Measurements from ENCODE around the gene EPHA4. TPM values are rescaled to one million over a fixed set of nuclear protein-coding genes. Genes with fewer than 3 reads are reported as not detected.

Gene EPHA4
- total RNA-seq, 1 experiment from 2014 or later: 3.2 TPM

GRCh38 chr2:221482666-221483455, 89.2 kb downstream of the EPHA4 start:
- Mint-ChIP-seq H3K4me1 (ENCODE audit: low read depth, unreplicated experiment) (no peaks in the 10 kb centered on the region), H3K27ac (ENCODE audit: unreplicated experiment) (no peak overlapping the region), H3K27me3 (ENCODE audit: unreplicated experiment) (no peaks in the 10 kb centered on the region), H3K36me3 (ENCODE audit: insufficient read depth, unreplicated experiment) (no peaks in the 10 kb centered on the region), H3K9me3 (ENCODE audit: low read depth, unreplicated experiment) (no peaks in the 10 kb centered on the region), H3K4me3 (ENCODE audit: low read depth, unreplicated experiment) (no peak overlapping the region)
- DNase-seq: no peak
- intact Hi-C loops (cut with micrococcal nuclease; ENCODE audit: unreplicated experiment): no loop called here
- CTCF ChIA-PET: no interaction called here
- BruUV-seq (replicated peaks): no TSS peak
- TF ChIP-seq CTCF (IDR thresholded peaks at IDR 0.05; ENCODE audit: unreplicated experiment): no peak

GRCh38 chr2:221480821-221481220, 91.3 kb downstream of the EPHA4 start:
- no TSS peak for BruUV-seq (replicated peaks)
- CTCF ChIA-PET: no interaction called here
- intact Hi-C loops (cut with micrococcal nuclease; ENCODE audit: unreplicated experiment): no loop called here
- Mint-ChIP-seq H3K36me3 (ENCODE audit: insufficient read depth, unreplicated experiment) (no peaks in the 10 kb centered on the region), H3K4me1 (ENCODE audit: low read depth, unreplicated experiment) (no peaks in the 10 kb centered on the region), H3K9me3 (ENCODE audit: low read depth, unreplicated experiment) (no peaks in the 10 kb centered on the region), H3K27me3 (ENCODE audit: unreplicated experiment) (no peaks in the 10 kb centered on the region), H3K27ac (ENCODE audit: unreplicated experiment) (no peak overlapping the region), H3K4me3 (ENCODE audit: low read depth, unreplicated experiment) (no peak overlapping the region)
- no peak for TF ChIP-seq CTCF (IDR thresholded peaks at IDR 0.05; ENCODE audit: unreplicated experiment)
- no peak for DNase-seq

- CTCF ChIA-PET: no interaction called here
- H3K9me3 Mint-ChIP-seq (ENCODE audit: low read depth, unreplicated experiment): no peaks in the 10 kb centered on the region
- no peak for DNase-seq
- intact Hi-C loops (cut with micrococcal nuclease; ENCODE audit: unreplicated experiment): no loop called here
- no TSS peak for BruUV-seq (replicated peaks)
- H3K36me3 Mint-ChIP-seq (ENCODE audit: insufficient read depth, unreplicated experiment): no peaks in the 10 kb centered on the region
- no peak for TF ChIP-seq CTCF (IDR thresholded peaks at IDR 0.05; ENCODE audit: unreplicated experiment)
- no peaks in the 10 kb centered on the region for H3K4me1 Mint-ChIP-seq (ENCODE audit: low read depth, unreplicated experiment)
- H3K27ac Mint-ChIP-seq (ENCODE audit: unreplicated experiment): no peak overlapping the region
- H3K4me3 Mint-ChIP-seq (ENCODE audit: low read depth, unreplicated experiment): no peak overlapping the region
- H3K27me3 Mint-ChIP-seq (ENCODE audit: unreplicated experiment): no peaks in the 10 kb centered on the region
Observed at GRCh38 chr2:221480163-221480562, 91.9 kb downstream of the EPHA4 start.

- Mint-ChIP-seq H3K4me1 (ENCODE audit: low read depth, unreplicated experiment) (no peaks in the 10 kb centered on the region), H3K4me3 (ENCODE audit: low read depth, unreplicated experiment) (no peak overlapping the region), H3K9me3 (ENCODE audit: low read depth, unreplicated experiment) (no peaks in the 10 kb centered on the region), H3K27ac (ENCODE audit: unreplicated experiment) (no peak overlapping the region), H3K27me3 (ENCODE audit: unreplicated experiment) (no peaks in the 10 kb centered on the region), H3K36me3 (ENCODE audit: insufficient read depth, unreplicated experiment) (no peaks in the 10 kb centered on the region)
- BruUV-seq (replicated peaks): no TSS peak
- intact Hi-C loops (cut with micrococcal nuclease; ENCODE audit: unreplicated experiment): no loop called here
- CTCF ChIA-PET: no interaction called here
- DNase-seq: no peak
- TF ChIP-seq CTCF (IDR thresholded peaks at IDR 0.05; ENCODE audit: unreplicated experiment): no peak
Observed at GRCh38 chr2:221478485-221478863, 93.6 kb downstream of the EPHA4 start.
